Stimulated activated effector memory CD8-positive, alpha-beta T cell treated with anti-CD3 and anti-CD28 coated beads, Interleukin-12 subunit alpha, Interleukin-12 subunit beta, amount 100 ng/mL, for 72 hours (primary cell): ENCODE measurements around the gene PIK3C2G.
"Not testable (repeated sequence)": the region's sequence is repeated elsewhere in the genome, so short reads cannot be mapped to it uniquely, and the experiment has no call there.

ENCODE experiments used
- ATAC-seq: fragments of 150-1000 bp; cut with Tn5 transposase; 2 replicates; pipeline ENCODE4 v1.10.0; 2021
- DNase-seq, 2 donors: peaks; one replicate each; pipeline ENCODE4 v3.0.0; 2021 to 2022; ENCODE audit warnings: low spot score in 2 of 2
- H3K27ac Mint-ChIP-seq: one replicate; pipeline ENCODE4 v1.8.0; 2022; ENCODE audit warnings: mild to moderate bottlenecking, mixed read lengths
- H3K36me3 Mint-ChIP-seq: one replicate; pipeline ENCODE4 v1.8.0; 2022; ENCODE audit warnings: mild to moderate bottlenecking, mixed read lengths
- H3K4me1 Mint-ChIP-seq: one replicate; pipeline ENCODE4 v1.8.0; 2022; ENCODE audit warnings: mixed read lengths
- H3K4me3 Mint-ChIP-seq: one replicate; pipeline ENCODE4 v1.8.0; 2022; ENCODE audit warnings: mild to moderate bottlenecking, mixed read lengths
- H3K9me3 Mint-ChIP-seq: one replicate; pipeline ENCODE4 v1.8.0; 2022; ENCODE audit warnings: mixed read lengths

The PIK3C2G gene

GRCh38 chr12:18652596-18652995 is 391.3 kb downstream of the PIK3C2G start:
- DNase-seq, result no peak
- Mint-ChIP-seq H3K36me3 (no peaks in the 10 kb centered on the region), H3K4me3 (no peak overlapping the region), H3K27ac (no peak overlapping the region), H3K4me1 (no peaks in the 10 kb centered on the region), H3K9me3 (peaks cover 22% of the 10 kb centered on the region)
- ATAC-seq, result no peak

- no peaks in the 10 kb centered on the region for H3K36me3 Mint-ChIP-seq
- no peak overlapping the region for H3K4me3 Mint-ChIP-seq
- peaks cover 29% of the 10 kb centered on the region for H3K9me3 Mint-ChIP-seq
- no peak overlapping the region for H3K27ac Mint-ChIP-seq
- DNase-seq (no peak), ATAC-seq (no peak)
- no peaks in the 10 kb centered on the region for H3K4me1 Mint-ChIP-seq
Measured at GRCh38 chr12:18653465-18653864, 392.1 kb downstream of the PIK3C2G start.

GRCh38 chr12:18655351-18655750 is 394.0 kb downstream of the PIK3C2G start:
- Mint-ChIP-seq H3K36me3 (no peaks in the 10 kb centered on the region), H3K9me3 (peaks cover 18% of the 10 kb centered on the region), H3K4me3 (no peak overlapping the region), H3K27ac (no peak overlapping the region), H3K4me1 (no peaks in the 10 kb centered on the region)
- ATAC-seq (no peak), DNase-seq (no peak)

GRCh38 chr12:18658179-18658578 is 396.9 kb downstream of the PIK3C2G start:
- Mint-ChIP-seq H3K36me3 (no peaks in the 10 kb centered on the region), H3K4me1 (no peaks in the 10 kb centered on the region), H3K4me3 (no peak overlapping the region), H3K27ac (no peak overlapping the region), H3K9me3 (peaks cover 19% of the 10 kb centered on the region)
- DNase-seq, result no peak
- no peak for ATAC-seq

GRCh38 chr12:18658829-18659228 is 397.5 kb downstream of the PIK3C2G start:
- no peak overlapping the region for H3K4me3 Mint-ChIP-seq
- H3K36me3 Mint-ChIP-seq, result no peaks in the 10 kb centered on the region
- no peak overlapping the region for H3K27ac Mint-ChIP-seq
- H3K9me3 Mint-ChIP-seq, result peaks cover 18% of the 10 kb centered on the region
- DNase-seq (no peak), ATAC-seq (no peak)
- no peaks in the 10 kb centered on the region for H3K4me1 Mint-ChIP-seq

- no peak overlapping the region for H3K27ac Mint-ChIP-seq
- no peaks in the 10 kb centered on the region for H3K36me3 Mint-ChIP-seq
- ATAC-seq, result no peak
- peaks cover 8% of the 10 kb centered on the region for H3K9me3 Mint-ChIP-seq
- no peak for DNase-seq
- no peak overlapping the region for H3K4me3 Mint-ChIP-seq
- no peaks in the 10 kb centered on the region for H3K4me1 Mint-ChIP-seq
Measured at GRCh38 chr12:18676141-18676540, 414.8 kb downstream of the PIK3C2G start.

GRCh38 chr12:18676996-18677588 is 415.8 kb downstream of the PIK3C2G start:
- Mint-ChIP-seq H3K27ac (no peak overlapping the region), H3K4me1 (no peaks in the 10 kb centered on the region), H3K36me3 (no peaks in the 10 kb centered on the region), H3K9me3 (peaks cover 8% of the 10 kb centered on the region), H3K4me3 (no peak overlapping the region)
- ATAC-seq, result no peak
- no peak for DNase-seq

- H3K27ac Mint-ChIP-seq, result no peak overlapping the region
- peaks cover 4% of the 10 kb centered on the region for H3K9me3 Mint-ChIP-seq
- no peak for ATAC-seq
- H3K36me3 Mint-ChIP-seq, result no peaks in the 10 kb centered on the region
- no peak overlapping the region for H3K4me3 Mint-ChIP-seq
- no peaks in the 10 kb centered on the region for H3K4me1 Mint-ChIP-seq
- DNase-seq, result no peak
Measured at GRCh38 chr12:18681818-18682217, 420.5 kb downstream of the PIK3C2G start.

- no peaks in the 10 kb centered on the region for H3K4me1 Mint-ChIP-seq
- no peak overlapping the region for H3K4me3 Mint-ChIP-seq
- no peaks in the 10 kb centered on the region for H3K36me3 Mint-ChIP-seq
- DNase-seq (no peak), ATAC-seq (no peak)
- peaks cover 4% of the 10 kb centered on the region for H3K9me3 Mint-ChIP-seq
- H3K27ac Mint-ChIP-seq, result no peak overlapping the region
Measured at GRCh38 chr12:18683327-18684013, 422.2 kb downstream of the PIK3C2G start.

GRCh38 chr12:18684430-18684829 is 423.1 kb downstream of the PIK3C2G start:
- Mint-ChIP-seq H3K4me1 (no peaks in the 10 kb centered on the region), H3K27ac (no peak overlapping the region), H3K4me3 (no peak overlapping the region), H3K9me3 (peaks cover 4% of the 10 kb centered on the region), H3K36me3 (no peaks in the 10 kb centered on the region)
- no peak for ATAC-seq
- no peak for DNase-seq

- Mint-ChIP-seq H3K27ac (no peak overlapping the region), H3K4me3 (no peak overlapping the region), H3K4me1 (no peaks in the 10 kb centered on the region), H3K36me3 (no peaks in the 10 kb centered on the region), H3K9me3 (peaks cover 9% of the 10 kb centered on the region)
- DNase-seq (no peak), ATAC-seq (no peak)
Measured at GRCh38 chr12:18689771-18690170, 428.5 kb downstream of the PIK3C2G start.

- Mint-ChIP-seq H3K27ac (no peak overlapping the region), H3K4me1 (no peaks in the 10 kb centered on the region), H3K9me3 (peaks cover 9% of the 10 kb centered on the region), H3K36me3 (no peaks in the 10 kb centered on the region), H3K4me3 (no peak overlapping the region)
- ATAC-seq (no peak), DNase-seq (no peak)
Measured at GRCh38 chr12:18690653-18691052, 429.3 kb downstream of the PIK3C2G start.

GRCh38 chr12:18693986-18694385 is 432.7 kb downstream of the PIK3C2G start:
- ATAC-seq, DNase-seq, H3K9me3 Mint-ChIP-seq, H3K4me1 Mint-ChIP-seq, H3K27ac Mint-ChIP-seq, H3K36me3 Mint-ChIP-seq, H3K4me3 Mint-ChIP-seq: not testable (repeated sequence)

GRCh38 chr12:18696971-18697602 is 435.8 kb downstream of the PIK3C2G start:
- ATAC-seq, result no peak
- no peak for DNase-seq
- Mint-ChIP-seq H3K9me3 (peaks cover 7% of the 10 kb centered on the region), H3K4me1 (no peaks in the 10 kb centered on the region), H3K4me3 (no peak overlapping the region), H3K27ac (no peak overlapping the region), H3K36me3 (no peaks in the 10 kb centered on the region)
